Measurements from ENCODE around the gene TPSB2.
"Not testable (repeated sequence)": the region's sequence is repeated elsewhere in the genome, so short reads cannot be mapped to it uniquely, and the experiment has no call there.

TPSB2 gene

GRCh38 chr16:1230084-1230470 lies at the start of gene TPSB2:
Gene TPSB2 (minus strand): TSS chr16:1230184. CDS start chr16:1229951, 233 bp downstream.
- in situ Hi-C loops (cut with MboI; ENCODE audit: low sequenced_read_pairs): not testable (repeated sequence)

GRCh38 chr16:1279081-1279944 lies 49.3 kb upstream of the TPSB2 start:
- in situ Hi-C loops (cut with MboI; ENCODE audit: low sequenced_read_pairs): no loop called here

GRCh38 chr16:1278477-1278876 lies 48.5 kb upstream of the TPSB2 start:
- in situ Hi-C loops (cut with MboI; ENCODE audit: low sequenced_read_pairs): no loop called here

GRCh38 chr16:1277617-1278282 lies 47.8 kb upstream of the TPSB2 start:
- in situ Hi-C loops (cut with MboI; ENCODE audit: low sequenced_read_pairs): no loop called here

- in situ Hi-C loops (cut with MboI; ENCODE audit: low sequenced_read_pairs): no loop called here
These were observed 47.2 kb upstream of the TPSB2 start for GRCh38 chr16:1277151-1277598.

- in situ Hi-C loops (cut with MboI; ENCODE audit: low sequenced_read_pairs): no loop called here
These were observed 46.5 kb upstream of the TPSB2 start for GRCh38 chr16:1276580-1276878.

- in situ Hi-C loops (cut with MboI; ENCODE audit: low sequenced_read_pairs): no loop called here
These were observed 46.0 kb upstream of the TPSB2 start for GRCh38 chr16:1275791-1276579.

GRCh38 chr16:1274767-1275166 lies 44.8 kb upstream of the TPSB2 start:
- in situ Hi-C loops (cut with MboI; ENCODE audit: low sequenced_read_pairs): no loop called here

- in situ Hi-C loops (cut with MboI; ENCODE audit: low sequenced_read_pairs): no loop called here
These were observed 43.8 kb upstream of the TPSB2 start for GRCh38 chr16:1273816-1274215.

GRCh38 chr16:1272453-1273198 lies 42.6 kb upstream of the TPSB2 start:
- in situ Hi-C loops (cut with MboI; ENCODE audit: low sequenced_read_pairs): no loop called here

GRCh38 chr16:1271724-1272413 lies 41.9 kb upstream of the TPSB2 start:
- in situ Hi-C loops (cut with MboI; ENCODE audit: low sequenced_read_pairs): not testable (repeated sequence)

- in situ Hi-C loops (cut with MboI; ENCODE audit: low sequenced_read_pairs): no loop called here
These were observed 41.4 kb upstream of the TPSB2 start for GRCh38 chr16:1271380-1271723.

- in situ Hi-C loops (cut with MboI; ENCODE audit: low sequenced_read_pairs): not testable (repeated sequence)
These were observed 39.4 kb upstream of the TPSB2 start for GRCh38 chr16:1269418-1269817.

GRCh38 chr16:1265826-1266225 lies 35.8 kb upstream of the TPSB2 start:
- in situ Hi-C loops (cut with MboI; ENCODE audit: low sequenced_read_pairs): no loop called here

GRCh38 chr16:1265090-1265630 lies 35.2 kb upstream of the TPSB2 start:
- in situ Hi-C loops (cut with MboI; ENCODE audit: low sequenced_read_pairs): no loop called here

- in situ Hi-C loops (cut with MboI; ENCODE audit: low sequenced_read_pairs): no loop called here
These were observed 34.5 kb upstream of the TPSB2 start for GRCh38 chr16:1264345-1265089.

GRCh38 chr16:1263591-1264344 lies 33.8 kb upstream of the TPSB2 start:
- in situ Hi-C loops (cut with MboI; ENCODE audit: low sequenced_read_pairs): no loop called here

- in situ Hi-C loops (cut with MboI; ENCODE audit: low sequenced_read_pairs): no loop called here
These were observed 32.9 kb upstream of the TPSB2 start for GRCh38 chr16:1262846-1263221.

Measured in HL-60/S4 treated with phorbol 12-myristate 13-acetate at 8.2 ng/mL for 4 days and 3 days (cell line).